ENCODE measurements around the gene IQCE.

The IQCE gene

DNA sequence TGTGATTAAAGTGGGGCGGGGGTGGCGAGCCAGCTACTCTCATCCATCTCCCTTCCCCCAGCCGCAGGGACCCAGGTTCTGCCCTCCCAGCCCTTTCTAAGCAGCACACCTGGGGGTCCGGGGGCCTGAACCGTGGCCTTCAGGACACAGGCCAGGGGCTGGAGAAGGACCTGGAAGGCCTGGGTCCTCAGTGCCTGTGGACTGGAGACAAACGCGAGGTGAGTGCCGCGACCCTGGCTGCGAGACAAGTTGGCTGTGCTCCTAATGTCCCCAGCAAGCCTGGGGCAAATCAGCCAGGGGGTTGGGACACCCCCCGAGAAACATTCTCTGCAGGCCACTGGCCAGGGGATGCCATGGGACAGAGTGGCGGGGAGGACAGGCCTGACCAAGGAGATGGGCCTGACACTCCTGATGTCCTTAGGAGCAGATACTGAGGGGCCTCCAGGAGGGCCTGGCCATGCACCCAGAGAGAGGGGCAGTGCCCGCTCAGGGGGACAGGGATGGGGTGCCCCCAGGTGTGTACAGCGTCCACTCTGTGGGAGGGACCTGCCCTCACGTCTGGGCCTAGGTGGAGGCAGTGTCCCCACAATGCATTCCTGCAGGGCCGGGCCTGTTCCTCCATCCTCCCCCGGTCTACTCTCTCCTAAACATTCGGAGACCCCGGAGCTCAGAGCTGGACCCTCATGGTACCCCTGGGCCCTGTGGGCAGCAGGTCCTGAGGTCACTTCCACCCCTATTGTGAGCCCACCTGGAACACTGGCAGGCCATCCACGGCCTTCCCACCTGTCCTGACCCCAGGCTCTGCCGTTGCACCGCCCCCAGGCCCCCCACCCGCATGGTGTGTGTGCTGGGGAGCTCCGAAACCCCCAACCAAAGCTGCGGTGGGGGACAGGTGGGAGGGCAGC, 16.5 kb upstream of the IQCE start:
- TF ChIP-seq YY1 (IDR thresholded peaks at IDR 0.05; ENCODE audit: low read depth) (no peak), TAF1 (IDR thresholded peaks at IDR 0.05; ENCODE audit: low read depth) (no peak), RAD21 (IDR thresholded peaks at IDR 0.05; ENCODE audit: low read depth) (no peak), TEAD4 (IDR thresholded peaks at IDR 0.05) (no peak), TCF12 (IDR thresholded peaks at IDR 0.05; ENCODE audit: low read depth) (no peak), EGR1 (IDR thresholded peaks at IDR 0.05) (no peak), CREB1 (IDR thresholded peaks at IDR 0.05; ENCODE audit: low read depth) (no peak), EP300 (IDR thresholded peaks at IDR 0.05; ENCODE audit: borderline replicate concordance) (no peak), FOXM1 (IDR thresholded peaks at IDR 0.05; ENCODE audit: borderline replicate concordance, low read depth) (no peak), NFIC (IDR thresholded peaks at IDR 0.05) (no peak), ZBTB7A (IDR thresholded peaks at IDR 0.05; ENCODE audit: low read depth) (no peak), CEBPB (IDR thresholded peaks at IDR 0.05) (no peak)
- TF ChIP-seq, protein P1, sequence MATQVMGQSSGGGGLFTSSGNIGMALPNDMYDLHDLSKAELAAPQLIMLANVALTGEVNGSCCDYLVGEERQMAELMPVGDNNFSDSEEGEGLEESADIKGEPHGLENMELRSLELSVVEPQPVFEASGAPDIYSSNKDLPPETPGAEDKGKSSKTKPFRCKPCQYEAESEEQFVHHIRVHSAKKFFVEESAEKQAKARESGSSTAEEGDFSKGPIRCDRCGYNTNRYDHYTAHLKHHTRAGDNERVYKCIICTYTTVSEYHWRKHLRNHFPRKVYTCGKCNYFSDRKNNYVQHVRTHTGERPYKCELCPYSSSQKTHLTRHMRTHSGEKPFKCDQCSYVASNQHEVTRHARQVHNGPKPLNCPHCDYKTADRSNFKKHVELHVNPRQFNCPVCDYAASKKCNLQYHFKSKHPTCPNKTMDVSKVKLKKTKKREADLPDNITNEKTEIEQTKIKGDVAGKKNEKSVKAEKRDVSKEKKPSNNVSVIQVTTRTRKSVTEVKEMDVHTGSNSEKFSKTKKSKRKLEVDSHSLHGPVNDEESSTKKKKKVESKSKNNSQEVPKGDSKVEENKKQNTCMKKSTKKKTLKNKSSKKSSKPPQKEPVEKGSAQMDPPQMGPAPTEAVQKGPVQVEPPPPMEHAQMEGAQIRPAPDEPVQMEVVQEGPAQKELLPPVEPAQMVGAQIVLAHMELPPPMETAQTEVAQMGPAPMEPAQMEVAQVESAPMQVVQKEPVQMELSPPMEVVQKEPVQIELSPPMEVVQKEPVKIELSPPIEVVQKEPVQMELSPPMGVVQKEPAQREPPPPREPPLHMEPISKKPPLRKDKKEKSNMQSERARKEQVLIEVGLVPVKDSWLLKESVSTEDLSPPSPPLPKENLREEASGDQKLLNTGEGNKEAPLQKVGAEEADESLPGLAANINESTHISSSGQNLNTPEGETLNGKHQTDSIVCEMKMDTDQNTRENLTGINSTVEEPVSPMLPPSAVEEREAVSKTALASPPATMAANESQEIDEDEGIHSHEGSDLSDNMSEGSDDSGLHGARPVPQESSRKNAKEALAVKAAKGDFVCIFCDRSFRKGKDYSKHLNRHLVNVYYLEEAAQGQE (IDR thresholded peaks at IDR 0.05; ENCODE audit: low read depth) = no peak
- TF ChIP-seq, protein P2, sequence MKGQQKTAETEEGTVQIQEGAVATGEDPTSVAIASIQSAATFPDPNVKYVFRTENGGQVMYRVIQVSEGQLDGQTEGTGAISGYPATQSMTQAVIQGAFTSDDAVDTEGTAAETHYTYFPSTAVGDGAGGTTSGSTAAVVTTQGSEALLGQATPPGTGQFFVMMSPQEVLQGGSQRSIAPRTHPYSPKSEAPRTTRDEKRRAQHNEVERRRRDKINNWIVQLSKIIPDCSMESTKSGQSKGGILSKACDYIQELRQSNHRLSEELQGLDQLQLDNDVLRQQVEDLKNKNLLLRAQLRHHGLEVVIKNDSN (IDR thresholded peaks at IDR 0.05) = no peak
- TF ChIP-seq, protein P3, sequence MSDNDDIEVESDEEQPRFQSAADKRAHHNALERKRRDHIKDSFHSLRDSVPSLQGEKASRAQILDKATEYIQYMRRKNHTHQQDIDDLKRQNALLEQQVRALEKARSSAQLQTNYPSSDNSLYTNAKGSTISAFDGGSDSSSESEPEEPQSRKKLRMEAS (IDR thresholded peaks at IDR 0.05) = no peak

DNA sequence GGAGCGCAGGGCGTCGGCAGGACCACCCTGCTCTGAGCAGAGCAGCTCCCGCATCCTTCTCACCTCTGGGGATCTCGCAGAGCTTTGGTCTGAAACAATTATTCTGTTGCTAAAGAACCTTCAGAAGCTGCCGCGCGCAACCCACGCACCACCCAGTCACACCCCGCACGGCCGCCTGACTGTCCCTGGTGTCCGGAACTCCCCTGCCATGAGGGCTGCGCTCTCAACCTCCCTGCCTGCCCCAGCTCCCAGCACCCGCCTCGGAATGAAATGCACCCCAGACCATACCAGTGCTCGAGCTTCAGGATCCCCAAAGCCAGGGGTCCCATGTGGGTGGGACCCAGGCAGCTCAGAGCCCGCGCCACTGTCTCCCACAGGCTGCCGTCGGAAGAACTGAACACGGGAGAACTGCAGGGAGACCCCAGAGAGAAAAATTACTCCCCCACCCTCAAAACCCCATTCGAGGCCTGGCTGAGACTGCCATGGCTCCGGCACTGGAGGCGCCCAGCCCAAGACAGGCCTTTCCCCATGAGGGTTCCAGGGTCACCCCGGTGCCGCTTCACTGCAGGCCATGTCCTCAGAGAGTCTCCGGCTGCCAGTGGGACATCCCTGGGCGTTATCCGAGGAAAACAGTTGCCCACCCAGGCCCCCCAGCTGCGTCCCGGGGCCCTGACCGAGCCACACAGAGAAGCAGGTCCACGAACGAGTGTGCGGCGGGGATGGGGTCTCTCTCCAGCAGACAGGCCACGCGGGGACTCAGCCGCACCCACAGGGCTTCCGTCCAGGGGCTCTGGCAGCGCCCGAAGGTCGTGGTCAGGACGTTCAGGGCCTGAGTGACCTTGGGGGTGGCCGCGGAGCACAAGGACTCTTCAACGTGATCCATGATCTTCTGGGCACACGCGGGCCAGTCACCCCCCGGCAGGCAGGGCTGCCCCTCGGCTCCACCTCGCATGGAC, 15.6 kb upstream of the IQCE start:
- TF ChIP-seq ZBTB7A (IDR thresholded peaks at IDR 0.05; ENCODE audit: low read depth) = no peak
- TF ChIP-seq YY1 (IDR thresholded peaks at IDR 0.05; ENCODE audit: low read depth) = no peak
- no peak for TF ChIP-seq CREB1 (IDR thresholded peaks at IDR 0.05; ENCODE audit: low read depth)
- no peak for TF ChIP-seq CEBPB (IDR thresholded peaks at IDR 0.05)
- no peak for TF ChIP-seq TEAD4 (IDR thresholded peaks at IDR 0.05)
- TF ChIP-seq, protein P3 (IDR thresholded peaks at IDR 0.05) = no peak
- no peak for TF ChIP-seq FOXM1 (IDR thresholded peaks at IDR 0.05; ENCODE audit: borderline replicate concordance, low read depth)
- no peak for TF ChIP-seq EP300 (IDR thresholded peaks at IDR 0.05; ENCODE audit: borderline replicate concordance)
- TF ChIP-seq RAD21 (IDR thresholded peaks at IDR 0.05; ENCODE audit: low read depth) = no peak
- TF ChIP-seq, protein P2 (IDR thresholded peaks at IDR 0.05) = no peak
- TF ChIP-seq, protein P1 (IDR thresholded peaks at IDR 0.05; ENCODE audit: low read depth) = no peak
- no peak for TF ChIP-seq EGR1 (IDR thresholded peaks at IDR 0.05)
- TF ChIP-seq TAF1 (IDR thresholded peaks at IDR 0.05; ENCODE audit: low read depth) = no peak

DNA sequence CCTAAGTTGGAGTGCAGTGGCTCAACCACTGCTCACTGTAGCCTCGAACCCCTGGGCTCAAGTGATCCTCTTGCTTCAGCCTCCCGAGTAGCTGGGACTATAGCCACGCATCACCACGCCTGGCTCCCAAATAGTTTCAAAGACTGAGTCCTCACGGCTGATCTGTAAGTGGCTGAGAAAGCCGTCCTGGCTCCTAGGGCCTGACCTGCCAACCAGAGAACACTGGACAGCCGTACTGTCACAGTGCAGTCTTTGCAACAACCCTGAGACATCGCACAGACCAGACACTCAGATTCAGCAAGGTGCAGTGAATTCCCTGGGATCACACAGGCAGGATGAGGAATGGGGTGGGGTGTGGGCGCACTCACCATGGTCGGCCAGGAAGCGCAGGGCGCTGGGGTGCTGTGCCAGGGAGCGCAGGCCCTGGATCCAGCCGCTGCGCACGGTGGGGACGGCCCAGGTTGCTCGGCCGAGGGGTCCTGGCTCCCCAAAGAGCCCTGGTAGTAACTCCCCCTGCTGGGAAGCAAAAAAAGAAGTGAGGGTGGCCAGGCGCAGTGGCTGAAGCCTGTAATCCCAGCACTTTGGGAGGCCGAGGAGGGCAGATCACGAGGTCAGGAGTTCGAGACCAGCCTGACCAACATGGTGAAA, 14.1 kb upstream of the IQCE start:
- no peak for TF ChIP-seq EP300 (IDR thresholded peaks at IDR 0.05; ENCODE audit: borderline replicate concordance)
- no peak for TF ChIP-seq RAD21 (IDR thresholded peaks at IDR 0.05; ENCODE audit: low read depth)
- TF ChIP-seq CREB1 (IDR thresholded peaks at IDR 0.05; ENCODE audit: low read depth) = no peak
- no peak for TF ChIP-seq CEBPB (IDR thresholded peaks at IDR 0.05)
- TF ChIP-seq, protein P1 (IDR thresholded peaks at IDR 0.05; ENCODE audit: low read depth) = no peak
- TF ChIP-seq, protein P2 (IDR thresholded peaks at IDR 0.05) = no peak
- TF ChIP-seq FOXM1 (IDR thresholded peaks at IDR 0.05; ENCODE audit: borderline replicate concordance, low read depth) = no peak
- TF ChIP-seq, protein P3 (IDR thresholded peaks at IDR 0.05) = no peak
- TF ChIP-seq ZBTB7A (IDR thresholded peaks at IDR 0.05; ENCODE audit: low read depth) = no peak
- no peak for TF ChIP-seq TCF12 (IDR thresholded peaks at IDR 0.05; ENCODE audit: low read depth)
- no peak for TF ChIP-seq EGR1 (IDR thresholded peaks at IDR 0.05)
- no peak for TF ChIP-seq NFIC (IDR thresholded peaks at IDR 0.05)
- no peak for TF ChIP-seq TAF1 (IDR thresholded peaks at IDR 0.05; ENCODE audit: low read depth)
- no peak for TF ChIP-seq YY1 (IDR thresholded peaks at IDR 0.05; ENCODE audit: low read depth)
- no peak for TF ChIP-seq TEAD4 (IDR thresholded peaks at IDR 0.05)
